GM21526 (cell line): ENCODE results near the gene TM6SF1.
"Not testable (repeated sequence)": the region's sequence is repeated elsewhere in the genome, so short reads cannot be mapped to it uniquely, and the experiment has no call there.

Source experiments
- ATAC-seq: cut with Tn5 transposase; IDR thresholded peaks from one replicate; pipeline ENCODE4 v1.9.1; 2021; ENCODE audit warnings: moderate library complexity; ENCODE audit not compliant: unreplicated experiment, low FRiP score

TM6SF1 gene

GRCh38 chr15:83087576-83087975 is 19.9 kb upstream of the TM6SF1 start:
- no peak for ATAC-seq

- no peak for ATAC-seq
Measured at GRCh38 chr15:83088876-83089275, 18.6 kb upstream of the TM6SF1 start.

- no peak for ATAC-seq
Measured at GRCh38 chr15:83090465-83090864, 17.0 kb upstream of the TM6SF1 start.

- not testable (repeated sequence) for ATAC-seq
Measured at GRCh38 chr15:83091965-83092308, 15.5 kb upstream of the TM6SF1 start.

- no peak for ATAC-seq
Measured at GRCh38 chr15:83092309-83092976, 15.0 kb upstream of the TM6SF1 start.

GRCh38 chr15:83094583-83094982 is 12.9 kb upstream of the TM6SF1 start:
- no peak for ATAC-seq

- no peak for ATAC-seq
Measured at GRCh38 chr15:83098079-83098478, 9.4 kb upstream of the TM6SF1 start.

GRCh38 chr15:83099290-83099689 is 8.2 kb upstream of the TM6SF1 start:
- no peak for ATAC-seq

- ATAC-seq: no peak
Measured at GRCh38 chr15:83100097-83100646, 7.3 kb upstream of the TM6SF1 start.

GRCh38 chr15:83102346-83102745 is 5.1 kb upstream of the TM6SF1 start:
- ATAC-seq: no peak

- no peak for ATAC-seq
Measured at GRCh38 chr15:83104141-83104540, 3.3 kb upstream of the TM6SF1 start.

GRCh38 chr15:83105440-83105839 is 2.0 kb upstream of the TM6SF1 start:
- ATAC-seq: no peak

GRCh38 chr15:83107841-83108181 is 366 bp downstream of the TM6SF1 start:
- ATAC-seq: no peak

GRCh38 chr15:83108266-83109219 is 1.1 kb downstream of the TM6SF1 start:
- ATAC-seq: peak; percentile 64

GRCh38 chr15:83109532-83109931 is 2.1 kb downstream of the TM6SF1 start:
- ATAC-seq: no peak

GRCh38 chr15:83110381-83110780 is 2.9 kb downstream of the TM6SF1 start:
- ATAC-seq: no peak

GRCh38 chr15:83111149-83111548 is 3.7 kb downstream of the TM6SF1 start:
- ATAC-seq: no peak

- no peak for ATAC-seq
Measured at GRCh38 chr15:83112233-83112955, 4.9 kb downstream of the TM6SF1 start.

- no peak for ATAC-seq
Measured at GRCh38 chr15:83112956-83113299, 5.5 kb downstream of the TM6SF1 start.

GRCh38 chr15:83113881-83114674 is 6.6 kb downstream of the TM6SF1 start:
- ATAC-seq: no peak
